ENCODE data around the gene GRB2.
A peak's percentile ranks its signal among the peaks of the same experiment; 100 is the strongest.
"Not testable (repeated sequence)": the region's sequence is repeated elsewhere in the genome, so short reads cannot be mapped to it uniquely, and the experiment has no call there.

GRB2 gene

GRCh38 chr17:75315541-75316243 lies 89.8 kb downstream of the GRB2 start:
- no peak for DNase-seq

- DNase-seq = no peak
Measured at GRCh38 chr17:75313941-75314551, 91.4 kb downstream of the GRB2 start.

GRCh38 chr17:75308732-75309629 lies 96.5 kb downstream of the GRB2 start:
- no peak for DNase-seq

GRCh38 chr17:75307957-75308731 lies 97.3 kb downstream of the GRB2 start:
- DNase-seq = no peak

GRCh38 chr17:75301502-75302206 lies 103.8 kb downstream of the GRB2 start:
- DNase-seq = no peak

GRCh38 chr17:75301049-75301448 lies 104.4 kb downstream of the GRB2 start:
- DNase-seq = no peak

GRCh38 chr17:75300280-75300679 lies 105.2 kb downstream of the GRB2 start:
- no peak for DNase-seq

- DNase-seq = no peak
Measured at GRCh38 chr17:75295201-75296158, 110.0 kb downstream of the GRB2 start.

- not testable (repeated sequence) for DNase-seq
Measured at GRCh38 chr17:75292810-75293448, 112.5 kb downstream of the GRB2 start.

GRCh38 chr17:75289832-75290337 lies 115.6 kb downstream of the GRB2 start:
- peak; percentile 89 for DNase-seq

GRCh38 chr17:75289115-75289831 lies 116.2 kb downstream of the GRB2 start, which contains the start of gene SLC25A19:
Gene SLC25A19 (minus strand): TSS chr17:75289433. CDS start chr17:75286764, 2,669 bp downstream.
- DNase-seq = peak; percentile 99

- no peak for DNase-seq
Measured at GRCh38 chr17:75288770-75289114, 116.7 kb downstream of the GRB2 start.

GRCh38 chr17:75288359-75288758 lies 117.1 kb downstream of the GRB2 start:
- no peak for DNase-seq

GRCh38 chr17:75287221-75287620 lies 118.3 kb downstream of the GRB2 start:
- DNase-seq = no peak

- no peak for DNase-seq
Measured at GRCh38 chr17:75285123-75285522, 120.4 kb downstream of the GRB2 start.

- DNase-seq = not testable (repeated sequence)
Measured at GRCh38 chr17:75280189-75280588, 125.3 kb downstream of the GRB2 start.

GRCh38 chr17:75277664-75278071 lies 127.8 kb downstream of the GRB2 start:
- DNase-seq = no peak

- no peak for DNase-seq
Measured at GRCh38 chr17:75273977-75274708, 131.3 kb downstream of the GRB2 start.

GRCh38 chr17:75272848-75273184 lies 132.7 kb downstream of the GRB2 start:
- no peak for DNase-seq

Measured in activated effector memory CD4-positive, alpha-beta T cell treated with anti-CD3 and anti-CD28 coated beads, Interleukin-2, amount 50 U/mL, for 16 hours (primary cell).